NCI-H2196 (cell line): Measurements from ENCODE around the gene SCART1.
"Not testable (repeated sequence)": the region's sequence is repeated elsewhere in the genome, so short reads cannot be mapped to it uniquely, and the experiment has no call there.

Source experiments
- DNase-seq: peaks from one replicate; lab custom pipeline; 2025; ENCODE audit not compliant: unreplicated experiment; lab: John Stamatoyannopoulos, UW

The SCART1 gene

DNA sequence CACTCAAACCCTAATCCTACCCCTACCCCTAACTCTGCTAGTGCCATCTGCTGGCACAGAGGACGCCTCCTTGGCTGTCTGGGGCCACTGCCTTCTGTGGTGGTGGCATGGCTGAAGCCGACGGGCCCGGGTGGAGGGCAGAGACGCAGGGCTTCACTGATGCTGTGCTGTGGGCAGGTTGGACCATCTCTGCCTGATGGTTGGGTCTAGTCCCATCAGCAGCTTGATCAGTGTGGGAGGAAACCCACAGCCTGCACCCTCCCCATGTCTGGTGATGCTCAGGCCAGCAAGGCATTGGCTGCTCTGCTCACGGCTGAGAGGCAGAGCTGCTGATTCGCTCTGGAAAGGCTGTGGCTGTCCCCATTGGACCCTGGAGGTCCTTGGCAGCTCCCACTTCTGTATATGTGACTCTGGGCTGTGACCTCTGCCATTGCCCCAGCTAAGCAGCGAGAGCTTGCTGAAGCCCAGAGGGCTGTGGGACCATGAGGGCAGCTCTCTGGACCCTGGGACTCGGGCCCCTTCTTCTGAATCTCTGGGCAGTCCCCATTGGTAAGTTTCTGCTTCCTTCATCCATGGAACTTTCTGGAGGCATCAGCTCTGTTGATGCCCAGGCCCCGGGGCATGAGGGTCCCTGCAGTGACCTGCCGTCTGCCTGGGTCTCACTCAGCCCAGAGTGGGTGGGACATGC is at the start of gene SCART1:
Gene SCART1, plus strand, starts transcription at position 430 of the 688 bp plus-strand sequence. Its CDS starts 53 bp downstream, at position 483.
- DNase-seq, result no peak

DNA sequence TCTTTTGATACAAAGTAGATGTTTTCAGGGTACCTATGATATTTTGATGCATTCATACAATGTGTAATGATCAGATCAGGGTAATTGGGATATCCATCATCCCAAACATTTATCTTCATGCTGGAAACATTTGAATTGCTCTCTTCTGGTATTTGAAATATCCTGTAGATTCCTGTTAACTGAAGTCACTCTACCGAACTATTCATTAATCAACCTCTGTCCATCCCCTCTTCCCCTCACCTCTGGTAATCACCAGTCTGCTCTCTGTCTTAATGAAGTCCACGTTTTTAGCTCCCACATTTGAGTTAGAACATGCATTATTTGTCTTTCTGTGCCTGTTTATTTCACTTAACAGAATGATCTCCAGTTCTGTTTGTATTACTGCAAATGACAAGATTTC is 48.5 kb upstream of the SCART1 start:
- DNase-seq, result no peak

DNA sequence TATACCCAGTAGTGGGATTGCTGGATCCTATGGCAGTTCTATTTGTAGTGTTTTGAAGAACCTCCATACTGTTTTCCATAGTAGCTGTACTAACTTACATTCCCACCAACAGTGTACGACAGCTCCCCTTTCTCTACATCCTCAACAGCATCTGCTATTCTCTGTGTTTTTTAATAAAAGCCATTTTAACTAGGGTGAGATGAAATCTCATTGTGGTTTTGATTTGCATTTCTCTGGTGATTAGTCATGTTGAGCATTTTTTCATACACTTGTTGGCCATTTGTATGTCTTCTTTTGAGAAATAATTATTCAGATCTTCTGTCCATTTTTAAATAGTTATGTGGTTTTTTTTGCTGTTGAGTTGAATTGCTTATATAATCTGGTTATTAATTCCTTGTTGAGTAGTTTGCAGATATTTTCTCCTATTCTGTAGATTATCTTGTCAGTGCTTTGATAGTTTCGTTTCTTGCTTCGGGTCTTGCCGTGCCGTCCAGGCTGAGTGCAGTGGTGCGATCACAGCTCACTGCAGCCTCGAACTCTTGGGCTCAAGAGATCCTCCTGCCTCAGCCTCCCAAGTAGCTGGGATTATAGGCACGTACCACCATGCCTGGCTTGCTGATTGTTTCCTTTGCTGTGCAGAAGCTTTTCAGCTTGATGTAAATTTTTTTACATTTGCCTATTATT is 47.8 kb upstream of the SCART1 start:
- DNase-seq, result no peak

DNA sequence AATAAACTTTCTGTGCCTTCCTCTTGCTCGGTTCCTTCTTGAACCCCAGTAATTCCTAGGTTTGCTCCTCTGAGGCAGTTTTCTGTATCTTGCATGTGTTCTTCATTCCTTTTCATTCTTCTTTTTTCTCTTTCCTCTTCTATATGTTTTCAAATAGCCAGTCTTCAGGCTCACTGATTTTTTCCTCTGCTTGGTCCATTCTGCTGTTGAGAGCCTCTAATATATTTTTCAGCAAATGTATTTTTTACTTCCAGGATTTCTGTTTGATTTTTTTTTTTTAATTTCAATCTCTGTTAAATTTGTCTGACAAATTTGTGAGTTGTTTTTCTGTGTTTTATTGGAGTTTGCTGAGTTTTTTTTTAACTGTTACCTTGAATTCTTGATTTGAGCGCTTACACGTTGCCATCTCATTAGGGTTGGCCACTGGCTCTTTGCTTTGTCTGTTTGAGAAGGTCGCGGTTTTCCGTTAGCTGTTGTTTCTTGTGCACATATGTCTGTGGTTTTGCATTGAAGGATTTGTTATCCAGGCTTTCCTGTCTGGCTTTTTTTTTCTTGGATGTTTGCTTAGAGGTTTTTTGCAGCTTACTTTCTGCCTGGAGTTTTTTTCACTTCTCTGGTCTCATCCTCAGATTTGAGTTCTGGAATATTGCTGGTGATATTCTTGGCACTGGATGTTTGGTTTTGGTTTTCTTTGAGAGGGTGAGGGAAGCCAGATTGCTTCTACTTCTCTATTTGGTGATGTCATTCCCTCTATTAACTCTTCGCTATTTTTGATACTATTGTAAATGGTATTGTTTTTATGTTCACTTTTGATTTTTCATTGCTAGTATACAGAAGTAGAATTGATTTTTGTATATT is 42.0 kb upstream of the SCART1 start:
- no peak for DNase-seq

DNA sequence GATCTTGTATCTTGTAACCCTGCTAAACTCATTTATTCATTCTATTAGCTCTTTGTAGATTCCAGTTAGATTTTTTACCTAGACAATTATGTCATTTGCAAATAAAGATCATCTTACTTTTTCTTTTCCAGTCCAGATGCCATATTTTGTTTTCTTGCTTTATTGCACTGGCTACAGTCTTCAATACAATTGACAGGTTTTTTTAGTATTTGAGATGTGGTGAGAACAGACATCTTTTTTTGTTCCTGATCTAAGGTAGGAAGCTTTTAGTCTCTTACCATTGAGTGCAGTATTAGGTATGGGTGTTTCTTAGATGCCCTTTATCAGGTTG is 41.4 kb upstream of the SCART1 start:
- no peak for DNase-seq

DNA sequence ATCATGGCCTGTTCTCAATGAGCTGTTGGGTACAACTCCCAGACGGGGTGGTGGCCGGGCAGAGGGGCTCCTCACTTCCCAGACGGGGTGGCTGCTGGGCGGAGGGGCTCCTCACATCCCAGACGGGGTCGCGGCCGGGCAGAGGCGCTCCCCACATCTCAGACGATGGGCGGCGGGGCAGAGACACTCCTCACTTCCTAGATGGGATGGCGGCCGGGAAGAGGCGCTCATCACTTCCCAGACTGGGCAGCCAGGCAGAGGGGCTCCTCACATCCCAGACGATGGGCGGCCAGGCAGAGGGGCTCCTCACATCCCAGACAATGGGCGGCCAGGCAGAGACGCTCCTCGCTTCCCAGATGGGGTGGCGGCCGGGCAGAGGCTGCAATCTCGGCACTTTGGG is 39.3 kb upstream of the SCART1 start:
- DNase-seq, result not testable (repeated sequence)

DNA sequence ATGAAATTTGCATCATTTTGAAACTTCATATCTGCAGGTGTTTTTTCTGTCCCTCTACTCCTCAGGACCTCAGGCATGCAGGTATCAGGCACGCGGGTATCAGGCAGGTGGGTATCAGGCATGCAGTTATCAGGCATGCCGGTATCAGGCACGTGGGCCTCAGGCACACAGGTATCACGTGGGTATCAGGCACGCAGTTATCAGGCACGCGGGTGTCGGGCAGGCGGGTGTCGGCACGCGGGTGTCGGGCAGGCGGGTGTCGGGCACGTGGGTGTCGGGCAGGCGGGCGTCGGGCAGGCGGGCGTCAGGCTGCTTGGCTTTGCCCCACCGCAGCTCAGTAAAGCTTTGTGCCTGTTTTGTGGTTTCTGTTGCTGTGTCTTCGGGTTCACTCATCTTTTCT is 38.0 kb upstream of the SCART1 start:
- DNase-seq, result no peak

DNA sequence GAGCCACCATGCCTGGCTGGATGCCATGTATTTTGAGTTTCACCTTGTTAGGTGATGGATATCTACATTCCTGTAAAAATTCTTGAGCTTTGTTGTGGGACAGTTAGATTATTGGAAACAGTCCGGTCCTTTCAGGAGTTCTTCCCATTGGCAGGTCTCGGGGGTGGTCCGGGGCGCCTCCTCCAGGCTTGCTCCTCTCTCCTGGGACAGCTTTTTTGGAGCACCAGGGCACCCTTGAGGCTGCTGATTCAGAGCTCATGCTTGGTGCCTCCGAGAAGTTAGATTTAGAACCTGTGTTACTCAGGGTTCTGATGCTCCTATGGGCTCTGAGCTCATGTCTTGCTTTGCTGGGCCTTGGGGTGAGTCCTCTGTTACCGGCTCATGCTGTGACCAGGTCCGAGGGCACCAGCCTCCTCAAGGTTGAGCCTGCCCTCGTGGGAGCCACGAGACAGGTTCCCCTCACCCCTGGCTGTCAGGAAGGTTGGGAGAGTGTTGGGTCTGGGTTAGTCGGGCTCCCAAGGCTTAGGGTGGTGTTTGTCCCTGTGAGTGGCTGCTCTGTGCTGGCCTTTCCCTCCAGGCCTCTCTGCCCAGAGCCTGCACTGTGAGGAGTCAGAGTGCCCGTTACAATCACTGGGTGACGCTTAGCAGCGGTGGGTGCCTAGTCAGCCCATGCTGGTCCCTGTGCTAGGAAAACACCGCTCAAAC is 35.3 kb upstream of the SCART1 start:
- no peak for DNase-seq

DNA sequence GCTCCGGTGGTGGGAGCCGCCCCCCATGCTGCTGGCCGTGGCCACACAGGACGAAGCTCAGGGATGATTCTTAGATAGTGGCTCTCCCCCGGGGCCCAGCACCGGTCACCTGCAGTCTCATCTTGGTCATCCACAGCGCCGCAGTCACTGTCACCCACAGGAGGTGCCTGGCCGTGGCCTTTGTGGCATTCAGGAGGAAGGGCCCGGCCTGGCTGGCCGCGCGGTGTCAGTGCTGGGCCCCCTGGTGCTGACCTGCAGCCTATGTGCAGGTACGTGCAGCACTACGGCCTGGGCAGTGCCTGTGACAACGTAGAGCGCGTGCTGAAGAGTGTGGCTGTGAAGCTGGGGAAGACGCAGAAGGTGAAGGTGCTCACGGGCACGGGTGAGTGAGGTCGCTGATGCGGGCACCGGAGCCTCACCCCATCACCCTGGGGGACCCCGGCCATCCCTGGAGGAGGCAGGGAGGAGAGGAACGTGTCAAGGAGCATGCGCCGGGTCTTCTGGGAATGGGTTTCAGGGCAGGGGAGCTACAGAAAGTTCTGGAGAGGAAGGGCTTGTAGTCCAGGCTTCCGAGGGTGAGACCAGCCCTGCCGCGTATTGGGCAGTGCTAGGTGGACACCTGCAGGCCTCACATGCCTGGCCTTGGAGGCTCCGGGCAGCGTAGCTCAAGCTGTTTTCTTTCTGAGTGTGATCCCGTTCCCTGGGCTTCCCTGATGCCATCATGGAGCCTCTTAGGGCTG is 34.4 kb upstream of the SCART1 start:
- no peak for DNase-seq

DNA sequence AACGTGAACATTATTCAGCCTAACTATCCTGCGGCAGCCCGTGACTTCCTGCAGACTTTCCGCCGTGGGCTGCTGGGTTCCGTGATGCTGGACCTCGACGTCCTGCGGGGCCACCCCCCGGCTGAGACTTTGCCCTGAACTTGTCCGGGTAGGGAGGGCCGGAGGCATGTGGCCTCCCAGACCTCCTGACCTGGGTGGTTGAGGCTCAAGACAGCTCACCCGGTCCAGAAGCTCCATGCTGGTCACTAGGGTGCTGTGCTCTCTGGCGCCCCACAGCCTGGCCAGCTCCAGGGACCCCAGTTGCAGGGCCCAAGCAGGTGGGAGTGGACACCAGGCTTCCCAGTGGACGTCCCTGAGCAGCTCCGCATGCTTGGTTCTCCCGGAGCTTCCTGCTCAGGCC is 33.7 kb upstream of the SCART1 start:
- DNase-seq, result no peak

DNA sequence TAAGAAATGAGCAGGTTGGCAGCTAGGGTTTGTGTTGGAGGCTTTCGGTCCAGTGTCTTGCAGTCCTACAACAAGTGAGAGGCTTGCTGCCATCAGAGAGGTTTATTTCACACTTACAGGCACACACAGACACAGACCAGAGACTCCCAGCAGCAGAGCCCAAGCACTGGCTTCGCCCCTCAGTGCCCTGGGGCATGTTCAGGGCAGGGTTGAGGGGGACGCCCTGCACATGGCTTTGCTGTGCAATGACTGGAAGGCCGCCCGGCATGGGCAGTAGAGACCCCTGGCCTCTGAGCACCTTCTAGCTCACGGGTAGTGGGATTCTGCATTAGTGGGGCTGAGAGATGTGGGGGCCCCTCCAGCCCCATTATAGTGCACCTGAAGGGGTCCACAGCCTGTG is 33.2 kb upstream of the SCART1 start:
- DNase-seq, result no peak

DNA sequence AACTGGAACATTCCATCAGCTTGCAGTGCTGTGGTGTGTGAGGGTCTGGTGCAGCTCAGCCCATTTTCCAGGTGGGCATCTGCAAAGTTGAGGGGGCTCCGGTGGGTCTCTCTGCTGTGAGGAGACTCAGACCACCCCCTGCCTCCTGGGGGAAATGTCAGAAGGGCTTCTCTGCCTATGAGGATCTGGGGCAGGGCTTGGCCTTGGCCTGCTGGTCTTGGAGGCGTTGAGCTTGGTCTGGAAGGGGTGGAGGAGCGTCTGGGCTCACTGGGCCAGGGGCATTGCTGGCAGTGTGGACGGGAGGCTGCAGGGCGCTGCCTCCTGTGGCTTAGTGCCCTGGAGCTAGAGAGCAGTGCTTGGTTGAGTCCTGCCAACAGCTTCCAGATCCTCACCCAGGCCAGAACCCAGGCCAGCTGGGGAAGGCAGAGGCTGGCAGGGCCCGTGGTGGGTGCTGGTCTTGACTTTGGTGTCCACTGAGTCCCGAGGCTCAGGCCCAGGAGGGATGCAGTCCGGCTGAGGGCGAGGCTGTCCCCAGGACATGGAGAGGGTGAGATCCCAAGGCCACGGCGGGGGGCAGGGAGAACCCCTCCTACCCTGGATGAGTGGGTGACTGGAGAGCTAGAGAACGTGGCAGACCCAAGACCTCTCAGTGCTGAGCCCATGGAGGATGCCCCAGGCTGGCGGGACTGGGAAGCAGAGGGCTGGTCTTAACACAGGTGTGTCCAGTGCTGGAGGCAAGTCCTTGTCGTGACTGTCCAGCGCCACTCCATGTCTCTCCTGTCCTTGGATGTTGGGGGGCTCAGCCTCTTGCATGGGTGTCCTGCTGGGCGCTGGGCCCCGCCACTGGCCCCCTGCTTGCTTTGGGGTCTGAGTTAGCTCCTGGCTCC is 32.2 kb upstream of the SCART1 start:
- DNase-seq, result no peak

DNA sequence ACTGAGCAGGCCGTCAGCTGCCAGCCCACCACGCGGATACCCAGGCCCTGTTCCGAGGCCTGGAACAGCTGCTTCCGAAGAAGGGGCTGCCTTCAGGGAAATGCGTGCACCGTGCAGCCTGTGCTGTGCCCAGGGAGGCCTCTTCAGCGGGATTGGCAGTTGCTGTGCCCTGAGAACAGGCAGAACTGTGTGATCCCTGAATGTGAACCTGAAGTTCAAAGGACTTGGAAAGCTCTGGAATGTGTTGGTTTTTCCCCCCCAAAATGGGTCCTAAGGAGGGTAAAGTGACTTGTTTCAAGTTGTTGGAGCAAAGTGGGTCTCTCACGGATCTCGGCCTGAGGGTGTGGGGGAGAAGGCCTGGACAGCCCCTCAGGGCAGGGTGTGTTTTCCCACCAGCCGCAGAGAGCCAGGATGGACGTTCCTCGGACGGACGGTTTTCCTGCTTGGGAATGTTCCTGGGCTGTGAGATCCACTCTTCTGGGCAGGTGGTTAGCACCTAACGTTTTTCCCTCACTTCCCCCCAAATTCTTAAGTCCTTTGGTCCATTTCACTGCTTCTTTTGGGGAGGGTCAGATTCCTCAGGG is 31.4 kb upstream of the SCART1 start:
- DNase-seq, result no peak

DNA sequence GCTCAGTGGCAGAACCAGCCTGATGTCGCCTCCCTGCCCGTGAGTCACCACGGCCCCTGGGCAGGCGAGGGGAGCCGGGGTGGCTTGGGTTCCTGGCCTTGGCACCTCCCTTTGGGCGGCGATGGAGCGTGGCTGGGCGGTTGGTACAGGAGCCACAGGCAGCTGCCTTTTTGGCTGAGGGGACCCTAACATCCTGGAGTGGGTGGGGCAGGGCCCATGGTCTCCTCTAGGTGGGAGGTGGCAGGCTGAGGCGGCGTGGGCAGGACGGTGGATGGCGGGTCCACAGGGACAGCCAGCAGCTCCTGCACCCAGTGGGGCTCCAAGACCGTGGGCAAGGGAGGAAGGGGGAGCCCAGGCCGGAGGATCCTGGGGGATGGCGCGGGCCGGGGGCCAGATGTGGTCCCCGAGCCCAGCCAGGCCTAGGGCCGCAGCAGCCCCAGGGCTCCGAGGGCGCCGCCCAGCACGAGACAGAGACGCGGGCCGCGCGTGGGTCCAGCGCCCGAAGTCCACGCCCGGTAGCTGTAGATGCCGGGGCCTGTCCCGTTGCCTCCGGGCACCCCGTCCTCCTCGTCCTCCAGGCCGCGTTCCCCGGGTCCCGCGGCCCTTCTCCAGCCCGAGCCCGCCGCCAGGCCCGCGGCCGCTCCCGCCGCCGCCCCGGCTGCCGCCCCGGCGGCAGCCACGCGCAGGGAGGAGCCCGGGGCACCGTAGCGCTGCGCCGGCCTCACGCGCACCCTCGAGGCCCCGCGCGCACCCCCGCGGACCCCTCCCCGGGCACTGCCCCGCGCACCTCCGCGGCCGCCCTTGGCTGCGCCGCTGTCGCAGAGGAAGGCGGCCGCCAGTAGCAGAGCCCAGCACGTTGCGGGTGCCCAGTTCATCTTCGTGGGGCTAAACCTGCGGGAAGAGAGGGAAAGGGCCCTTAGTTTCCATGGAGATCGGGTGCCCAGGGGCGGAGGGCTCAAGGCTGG is 30.7 kb upstream of the SCART1 start:
- DNase-seq, result no peak

DNA sequence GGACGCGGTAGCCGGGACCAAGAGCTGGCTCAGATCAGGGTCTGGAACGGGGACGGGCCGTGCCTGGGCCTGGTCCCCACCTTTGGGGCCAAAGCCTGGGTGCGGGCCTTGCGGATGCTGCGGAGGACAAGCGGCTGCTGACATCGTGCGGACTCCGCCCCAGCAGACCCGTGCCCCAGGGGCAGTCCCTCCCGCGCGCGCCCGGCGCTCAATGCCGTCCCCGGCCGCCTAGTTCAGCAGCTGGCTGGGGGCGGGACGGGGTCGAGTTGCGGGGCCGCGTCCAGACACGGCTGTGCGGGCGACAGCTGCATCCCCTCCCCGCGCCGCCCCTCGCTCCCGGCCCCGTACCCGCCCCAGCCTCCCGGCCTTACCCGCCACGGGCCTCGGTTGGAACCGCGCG is 29.6 kb upstream of the SCART1 start:
- not testable (repeated sequence) for DNase-seq

DNA sequence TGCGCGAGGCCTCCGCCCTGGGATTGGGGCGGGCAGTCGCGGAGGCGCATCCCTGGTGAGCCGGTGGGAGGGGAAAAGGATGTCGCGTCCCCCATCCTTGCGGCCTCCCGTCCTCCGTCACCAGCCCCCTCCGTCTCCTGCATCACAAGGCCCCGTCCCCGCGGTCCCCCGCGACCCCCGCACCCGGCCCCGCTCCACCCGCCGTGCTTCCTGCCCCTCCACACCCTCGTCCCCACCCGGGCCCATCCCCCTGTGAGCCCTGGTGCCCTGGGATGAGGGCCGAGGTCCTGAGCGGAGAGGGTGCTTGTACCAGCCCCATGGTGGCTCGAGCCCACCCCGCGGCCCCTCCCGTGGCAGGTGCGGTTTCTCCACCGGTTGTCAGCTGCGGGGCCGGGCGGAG is 29.1 kb upstream of the SCART1 start, which contains the start of gene SPRN:
Gene SPRN, minus strand, starts transcription at position 25 of the 400 bp plus-strand sequence. CDS start 944 bp downstream, outside the sequence.
- DNase-seq, result not testable (repeated sequence)

DNA sequence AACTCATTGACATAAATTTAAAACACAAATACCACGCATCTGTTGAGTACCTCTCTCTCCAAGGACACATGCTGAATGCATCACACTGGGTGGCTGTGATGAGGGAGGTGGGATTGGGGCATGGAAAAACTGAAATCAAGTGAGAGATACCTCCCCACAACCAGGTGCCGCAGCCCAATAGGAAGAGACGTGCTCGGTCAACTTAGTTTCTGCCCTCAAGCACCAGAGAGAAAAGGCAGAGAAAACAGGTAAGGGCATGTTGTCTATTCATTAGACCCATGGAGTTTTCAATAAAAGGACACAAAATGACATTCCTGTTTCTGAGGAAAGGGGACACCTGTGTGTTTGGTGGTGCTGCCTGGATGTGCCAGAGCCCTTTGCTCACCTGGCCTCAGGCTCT is 24.2 kb upstream of the SCART1 start:
- not testable (repeated sequence) for DNase-seq
